ENCODE data around the gene CPB1. TPM values are rescaled to one million over a fixed set of nuclear protein-coding genes. Genes with fewer than 3 reads are reported as not detected.

The CPB1 gene
- total RNA-seq, result 0.17 TPM in 1 of 2 replicates, not detected in the other

GRCh38 chr3:148827585-148827984 is at the start of gene CPB1:
TSS of gene CPB1 (plus strand) at chr3:148827811. CDS start at chr3:148827824, 13 bp downstream.

GRCh38 chr3:148865049-148865448 is 37.4 kb downstream of the CPB1 start, which contains the start of gene CPA3:
TSS of gene CPA3 (plus strand) at chr3:148865296. CDS start at chr3:148865308, 12 bp downstream.

Other genes starting within 250 kb of the CPB1 start
- gene AGTR1, start 129.9 kb upstream of the CPB1 start, total RNA-seq, result 1.0 and 2.5 TPM in 2 replicates
- gene CPA3, start 37.5 kb downstream of the CPB1 start, total RNA-seq, result not detected in 2 replicates
- gene GYG1, start 163.7 kb downstream of the CPB1 start, total RNA-seq, result 26.2 and 38.5 TPM in 2 replicates